ENCODE measurements around the gene BMPR1A.
"Not testable (repeated sequence)": the region's sequence is repeated elsewhere in the genome, so short reads cannot be mapped to it uniquely, and the experiment has no call there.

BMPR1A gene

DNA sequence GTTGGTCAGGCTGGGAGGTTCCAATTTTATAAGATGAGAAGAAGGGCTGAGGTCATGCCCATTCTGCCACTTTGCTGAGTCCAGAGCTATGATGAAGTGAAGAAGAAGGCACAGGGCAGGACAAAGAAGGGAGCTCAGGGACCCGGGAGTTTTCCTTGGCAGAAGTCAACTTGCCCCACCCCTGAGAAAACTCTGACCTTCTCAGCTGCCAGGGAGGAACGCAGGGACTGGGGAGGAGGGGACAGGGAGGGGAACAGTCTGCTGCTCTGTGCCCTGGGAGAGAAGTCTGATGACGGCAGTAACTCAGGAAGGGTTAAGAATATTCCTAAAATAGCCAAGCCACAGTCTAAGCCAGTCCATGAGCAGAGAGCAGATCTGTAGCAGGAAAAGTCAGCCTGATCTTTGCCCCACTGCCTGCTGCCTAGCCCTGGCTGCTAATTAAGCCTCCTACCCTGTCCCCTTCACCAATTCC, 223.6 kb downstream of the BMPR1A start:
- no peak overlapping the region for H3K27ac Mint-ChIP-seq
- peaks cover 31% of the 10 kb centered on the region for H3K27me3 Mint-ChIP-seq
- H3K9me3 Mint-ChIP-seq: no peaks in the 10 kb centered on the region
- H3K36me3 Mint-ChIP-seq: no peaks in the 10 kb centered on the region
- DNase-seq: no peak
- CTCF ChIA-PET: no interaction called here
- no peak overlapping the region for H3K4me3 Mint-ChIP-seq
- no peaks in the 10 kb centered on the region for H3K4me1 Mint-ChIP-seq

DNA sequence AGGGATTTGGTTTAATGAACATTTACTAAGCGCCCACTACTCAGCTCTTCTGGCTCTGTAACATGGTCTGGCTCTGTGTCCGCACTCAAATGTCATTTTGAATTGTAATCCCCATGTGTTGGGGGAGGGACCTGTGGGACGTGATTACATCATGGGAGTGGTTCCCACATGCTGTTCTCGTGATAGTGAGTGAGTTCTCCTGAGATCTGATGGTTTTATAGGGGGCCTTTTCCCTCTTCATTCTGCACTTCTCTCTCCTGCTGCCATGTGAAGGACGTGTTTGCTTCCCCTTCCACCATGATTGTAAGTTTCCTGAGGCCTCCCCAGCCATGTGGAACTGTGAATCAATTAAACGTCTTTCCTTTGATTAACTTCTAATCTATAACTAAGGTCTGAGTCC, 224.6 kb downstream of the BMPR1A start:
- peaks cover 31% of the 10 kb centered on the region for H3K27me3 Mint-ChIP-seq
- CTCF ChIA-PET, H3K4me3 Mint-ChIP-seq, H3K9me3 Mint-ChIP-seq, DNase-seq, H3K36me3 Mint-ChIP-seq, H3K4me1 Mint-ChIP-seq, H3K27ac Mint-ChIP-seq: not testable (repeated sequence)

DNA sequence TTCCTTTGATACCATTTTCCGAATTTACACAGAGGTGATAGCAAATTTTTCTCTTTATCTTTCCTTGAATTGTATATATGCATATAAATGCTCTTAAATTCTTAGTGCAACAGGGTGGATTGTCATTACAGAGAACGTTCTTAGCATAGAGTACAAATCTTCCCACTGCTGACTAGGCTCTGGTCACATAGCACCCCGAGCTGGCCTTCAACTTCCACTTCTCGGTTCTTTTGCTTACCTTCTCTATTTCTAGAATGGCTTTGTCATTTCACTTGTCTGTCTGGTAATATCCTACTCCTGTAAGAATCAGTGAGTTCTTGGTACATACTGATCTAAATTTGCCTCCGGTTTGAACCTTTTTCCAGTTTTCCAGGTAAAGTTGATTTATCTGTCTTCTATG, 225.3 kb downstream of the BMPR1A start:
- H3K27me3 Mint-ChIP-seq: peaks cover 31% of the 10 kb centered on the region
- H3K4me3 Mint-ChIP-seq: no peak overlapping the region
- H3K4me1 Mint-ChIP-seq: no peaks in the 10 kb centered on the region
- no peak overlapping the region for H3K27ac Mint-ChIP-seq
- H3K36me3 Mint-ChIP-seq: no peaks in the 10 kb centered on the region
- CTCF ChIA-PET: no interaction called here
- no peak for DNase-seq
- no peaks in the 10 kb centered on the region for H3K9me3 Mint-ChIP-seq
